ENCODE data around the gene PPP1R8. TPM values are rescaled to one million over a fixed set of nuclear protein-coding genes. Genes with fewer than 3 reads are reported as not detected.

PPP1R8 gene
- total RNA-seq, 1 experiment from 2014 or later = 57.4 TPM

- TF ChIP-seq JUND (IDR thresholded peaks at IDR 0.05) (no peak), RAD21 (IDR thresholded peaks at IDR 0.05; ENCODE audit: low read depth) (no peak), YY1 (IDR thresholded peaks at IDR 0.05; ENCODE audit: extremely low read depth, insufficient replicate concordance, low read depth, low read length) (no peak), POLR2AphosphoS5 (IDR thresholded peaks at IDR 0.05; ENCODE audit: low read depth, low read length) (no peak), ZBTB33 (IDR thresholded peaks at IDR 0.05; ENCODE audit: extremely low read depth, insufficient replicate concordance, low read length) (no peak), POLR2A (IDR thresholded peaks at IDR 0.05; ENCODE audit: borderline replicate concordance, extremely low read depth, insufficient read depth, insufficient read length) (no peak), MAX (IDR thresholded peaks at IDR 0.05) (no peak), EZH2 (IDR thresholded peaks at IDR 0.05) (no peak), EZH2phosphoT487 (IDR thresholded peaks at IDR 0.05; ENCODE audit: borderline replicate concordance) (no peak), ATF3 (IDR thresholded peaks at IDR 0.05) (no peak), CBX3 (IDR thresholded peaks at IDR 0.05; ENCODE audit: low read depth) (no peak), REST (IDR thresholded peaks at IDR 0.05; ENCODE audit: low read depth) (no peak), ZNF274 (IDR thresholded peaks at IDR 0.05; ENCODE audit: low read depth, low read length) (no peak), FOSL1 (IDR thresholded peaks at IDR 0.05; ENCODE audit: low read depth) (no peak), EGR1 (IDR thresholded peaks at IDR 0.05; ENCODE audit: low read depth) (no peak), ELF1 (IDR thresholded peaks at IDR 0.05; ENCODE audit: borderline replicate concordance, low read depth) (no peak), CTCF (IDR thresholded peaks at IDR 0.05 in 2 of 3, conservative IDR thresholded peaks at IDR 0.05 in 1 of 3; ENCODE audit: borderline replicate concordance in 1 of 3, insufficient read depth in 1 of 3, low read depth in 2 of 3, low read length in 2 of 3) (no peak), SIN3A (IDR thresholded peaks at IDR 0.05; ENCODE audit: low read depth) (no peak), CEBPB (IDR thresholded peaks at IDR 0.05; ENCODE audit: low read depth) (no peak)
- no peak overlapping the region for H3K4me2 ChIP-seq (ENCODE audit: low read length)
- H3K4me1 ChIP-seq (ENCODE audit: control insufficient read depth in 1 of 2, insufficient read depth in 2 of 2, low read length in 2 of 2) = no peaks in the 10 kb centered on the region
- intact Hi-C loops (cut with micrococcal nuclease) = no loop called here
- no peak overlapping the region for H2AFZ ChIP-seq (ENCODE audit: low read depth, low read length, poor library complexity, severe bottlenecking)
- POLR2A ChIA-PET = interaction anchor here (0.7 kb wide), 1 partner anchor 79 kb away, joined by 4 read pairs; no protein-coding TSS in a partner anchor
- no peak overlapping the region for H3K27ac ChIP-seq (ENCODE audit: low read depth, low read length)
- RAD21 ChIA-PET (ENCODE audit: low non-redundant PET in 1 of 2, low total read pairs in 2 of 2, uncharacterized antibody in 2 of 2, unreplicated experiment in 2 of 2) = no interaction called here
- H3K27me3 ChIP-seq (ENCODE audit: insufficient read depth, low read length) = no peaks in the 10 kb centered on the region
- no peaks in the 10 kb centered on the region for H4K20me1 ChIP-seq (ENCODE audit: insufficient read depth)
- no peaks in the 10 kb centered on the region for H3K79me2 ChIP-seq (ENCODE audit: insufficient read depth, low read length)
- BruUV-seq (replicated peaks) = no TSS peak
- no peak overlapping the region for H3K4me3 ChIP-seq (replicated peaks in 1 of 2; ENCODE audit: low read depth in 1 of 2, low read length in 2 of 2)
- peaks cover 11 to 21% of the 10 kb centered on the region in 2 experiments; a peak in 3 of 4 replicates for H3K36me3 ChIP-seq (ENCODE audit: control insufficient read depth in 1 of 2, insufficient read depth in 2 of 2, low read length in 2 of 2)
- no peaks in the 10 kb centered on the region for H3K9me3 ChIP-seq (ENCODE audit: control insufficient read depth in 1 of 2, insufficient read depth in 1 of 2, low read depth in 1 of 2, low read length in 2 of 2)
- no peaks in the 10 kb centered on the region for H3K9me2 ChIP-seq (ENCODE audit: insufficient read depth)
- H3K9ac ChIP-seq (ENCODE audit: low read length) = no peak overlapping the region
- CTCF ChIA-PET = no interaction called here
- no peak for DNase-seq (ENCODE audit: low read depth, low spot score)
- no peak for ATAC-seq
Measured at GRCh38 chr1:27887215-27888021, 56.8 kb downstream of the PPP1R8 start.
